ENCODE results near the gene DCC. TPM values are rescaled to one million over a fixed set of nuclear protein-coding genes. Genes with fewer than 3 reads are reported as not detected.

Gene DCC
- total RNA-seq, 1 experiment from 2014 or later = not detected

GRCh38 chr18:52907543-52908308 is 567.7 kb downstream of the DCC start:
- DNase-seq (ENCODE audit: low read depth, low spot score) (no peak), ATAC-seq (no peak)
- no peaks in the 10 kb centered on the region for H3K79me2 ChIP-seq (ENCODE audit: insufficient read depth, low read length)
- TF ChIP-seq YY1 (IDR thresholded peaks at IDR 0.05; ENCODE audit: extremely low read depth, insufficient replicate concordance, low read depth, low read length) = no peak
- TF ChIP-seq, protein P1, sequence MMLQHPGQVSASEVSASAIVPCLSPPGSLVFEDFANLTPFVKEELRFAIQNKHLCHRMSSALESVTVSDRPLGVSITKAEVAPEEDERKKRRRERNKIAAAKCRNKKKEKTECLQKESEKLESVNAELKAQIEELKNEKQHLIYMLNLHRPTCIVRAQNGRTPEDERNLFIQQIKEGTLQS (IDR thresholded peaks at IDR 0.05) = no peak
- no peak for TF ChIP-seq FOSL1 (IDR thresholded peaks at IDR 0.05; ENCODE audit: low read depth)
- TF ChIP-seq SIN3A (IDR thresholded peaks at IDR 0.05; ENCODE audit: low read depth) = no peak
- no peak for TF ChIP-seq TCF7L2 (IDR thresholded peaks at IDR 0.05; ENCODE audit: borderline replicate concordance, extremely low read depth, insufficient read depth, insufficient read length)
- TF ChIP-seq, protein P2, sequence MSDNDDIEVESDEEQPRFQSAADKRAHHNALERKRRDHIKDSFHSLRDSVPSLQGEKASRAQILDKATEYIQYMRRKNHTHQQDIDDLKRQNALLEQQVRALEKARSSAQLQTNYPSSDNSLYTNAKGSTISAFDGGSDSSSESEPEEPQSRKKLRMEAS (IDR thresholded peaks at IDR 0.05) = no peak
- no peak for TF ChIP-seq EZH2phosphoT487 (IDR thresholded peaks at IDR 0.05; ENCODE audit: borderline replicate concordance)
- no peak for TF ChIP-seq SP1 (IDR thresholded peaks at IDR 0.05; ENCODE audit: low read depth)
- no peak for TF ChIP-seq CEBPB (IDR thresholded peaks at IDR 0.05; ENCODE audit: low read depth)
- no peak for TF ChIP-seq ZFX (IDR thresholded peaks at IDR 0.05)
- TF ChIP-seq ELF1 (IDR thresholded peaks at IDR 0.05; ENCODE audit: borderline replicate concordance, low read depth) = no peak
- no peak for TF ChIP-seq EGR1 (IDR thresholded peaks at IDR 0.05; ENCODE audit: low read depth)
- no peak for TF ChIP-seq POLR2AphosphoS5 (IDR thresholded peaks at IDR 0.05; ENCODE audit: low read depth, low read length)
- TF ChIP-seq CTCF (IDR thresholded peaks at IDR 0.05 in 2 of 3, conservative IDR thresholded peaks at IDR 0.05 in 1 of 3; ENCODE audit: borderline replicate concordance in 1 of 3, insufficient read depth in 1 of 3, low read depth in 2 of 3, low read length in 2 of 3) = no peak
- no peak for TF ChIP-seq ZNF274 (IDR thresholded peaks at IDR 0.05; ENCODE audit: low read depth, low read length)
- TF ChIP-seq SRF (IDR thresholded peaks at IDR 0.05; ENCODE audit: low read depth) = no peak
- TF ChIP-seq ZBTB33 (IDR thresholded peaks at IDR 0.05; ENCODE audit: extremely low read depth, insufficient replicate concordance, low read length) = no peak
- H3K9me3 ChIP-seq (ENCODE audit: control insufficient read depth in 1 of 2, insufficient read depth in 1 of 2, low read depth in 1 of 2, low read length in 2 of 2) = peaks cover 11 to 14% of the 10 kb centered on the region in 2 experiments; a peak in 2 of 4 replicates
- RAD21 ChIA-PET (ENCODE audit: low non-redundant PET in 1 of 2, low total read pairs in 2 of 2, uncharacterized antibody in 2 of 2, unreplicated experiment in 2 of 2) = no interaction called here
- no TSS peak for BruUV-seq (replicated peaks)
- H3K4me3 ChIP-seq (replicated peaks in 1 of 2; ENCODE audit: low read depth in 1 of 2, low read length in 2 of 2) = no peak overlapping the region
- no peak overlapping the region for H2AFZ ChIP-seq (ENCODE audit: low read depth, low read length, poor library complexity, severe bottlenecking)
- no peaks in the 10 kb centered on the region for H3K4me1 ChIP-seq (ENCODE audit: control insufficient read depth in 1 of 2, insufficient read depth in 2 of 2, low read length in 2 of 2)
- intact Hi-C loops (cut with micrococcal nuclease) = no loop called here
- CTCF ChIA-PET = no interaction called here
- no peaks in the 10 kb centered on the region for H4K20me1 ChIP-seq (ENCODE audit: insufficient read depth)
- H3K36me3 ChIP-seq (ENCODE audit: control insufficient read depth in 1 of 2, insufficient read depth in 2 of 2, low read length in 2 of 2) = no peaks in the 10 kb centered on the region
- no peak overlapping the region for H3K27ac ChIP-seq (ENCODE audit: low read depth, low read length)
- H3K9ac ChIP-seq (ENCODE audit: low read length) = no peak overlapping the region
- POLR2A ChIA-PET = no interaction called here
- no peak overlapping the region for H3K4me2 ChIP-seq (ENCODE audit: low read length)
- H3K9me2 ChIP-seq (ENCODE audit: insufficient read depth) = no peaks in the 10 kb centered on the region
- no peaks in the 10 kb centered on the region for H3K27me3 ChIP-seq (ENCODE audit: insufficient read depth, low read length)

Data from HCT116 (cell line).